GM12878 (cell line): ENCODE data around the gene WNT3A. TPM values are rescaled to one million over a fixed set of nuclear protein-coding genes. Genes with fewer than 3 reads are reported as not detected.

Experiments
- ATAC-seq: fragments of 200-7000 bp; cut with Tn5 transposase; 3 replicates; pipeline ENCODE4 v1.9.1; 2020; ENCODE audit warnings: mild to moderate bottlenecking, moderate library complexity
- BruUV-seq: library from RNA; stranded (reverse); fragments of 400-500 nt; replicated peaks from 2 replicates; lab custom pipeline; 2021; lab: Mats Ljungman, UMichigan
- CTCF ChIA-PET: fragments of 300-600 bp; sonication (Branson Sonifier 250); formaldehyde crosslinking; extraction: SDS; loops from one replicate; lab custom pipeline; 2021; ENCODE audit warnings: inconsistent platforms; lab: Yijun Ruan, JAX
- POLR2A ChIA-PET: fragments of 350-600 bp; formaldehyde crosslinking; extraction: SDS; loops from one replicate; lab custom pipeline; 2021; ENCODE audit warnings: inconsistent platforms; lab: Charles Lee
- RAD21 ChIA-PET: fragments of 300-600 bp; sonication (Branson Sonifier 250); formaldehyde crosslinking; loops from one replicate; lab custom pipeline; 2023; ENCODE audit warnings: antibody characterized with exemption; ENCODE audit not compliant: unreplicated experiment; lab: Charles Lee
- SMC1A ChIA-PET: fragments of 300-600 bp; sonication (Branson Sonifier 250); formaldehyde crosslinking; loops from one replicate; lab custom pipeline; 2023; ENCODE audit not compliant: unreplicated experiment, uncharacterized antibody; lab: Charles Lee
- DNase-seq: peaks from one replicate; pipeline ENCODE4 v3.0.0-alpha.2; 2011; ENCODE audit warnings: low read depth, low spot score
- FAIRE-seq: peaks from 3 replicates; lab custom pipeline; 2011; peaks lifted over from hg19 to GRCh38; lab: Jason Lieb, UNC
- H2AFZ ChIP-seq: 2 replicates; pipeline ENCODE4 v1.6.0; 2011; ENCODE audit warnings: low read depth, low read length, control low read depth; ENCODE audit not compliant: control insufficient read depth
- H3K27ac ChIP-seq: 2 replicates; pipeline ENCODE4 v1.5.1; 2011; ENCODE audit warnings: control low read depth; ENCODE audit not compliant: control insufficient read depth, insufficient read depth
- H3K27me3 ChIP-seq, 2 experiments: replicated peaks in 1 of 2; 2 replicates each; pipeline versions ENCODE4 v1.6.0 to v1.6.1; 2011; ENCODE audit warnings: low read length in 1 of 2; ENCODE audit not compliant: control insufficient read depth in 2 of 2, insufficient read depth in 2 of 2
- H3K36me3 ChIP-seq, 2 experiments: 2 replicates each; pipeline ENCODE4 v1.5.1; 2011; ENCODE audit warnings: low read length in 1 of 2; ENCODE audit not compliant: control insufficient read depth in 2 of 2, insufficient read depth in 2 of 2
- H3K4me1 ChIP-seq: 2 replicates; pipeline ENCODE4 v1.6.1; 2011; ENCODE audit warnings: mild to moderate bottlenecking, low read length, moderate library complexity, mixed read lengths; ENCODE audit not compliant: control insufficient read depth, insufficient read depth
- H3K4me2 ChIP-seq: 2 replicates; pipeline ENCODE4 v1.6.0; 2011; ENCODE audit warnings: control low read depth; ENCODE audit not compliant: control insufficient read depth, insufficient read depth
- H3K4me3 ChIP-seq: fragments of 200-600 bp; sonication (generic); 2 replicates; pipeline ENCODE4 v1.5.1; 2016
- H3K79me2 ChIP-seq: 2 replicates; pipeline ENCODE4 v1.6.0; 2011; ENCODE audit warnings: low read length; ENCODE audit not compliant: control insufficient read depth, insufficient read depth
- H3K9ac ChIP-seq: 2 replicates; pipeline ENCODE4 v1.8.0; 2011; ENCODE audit warnings: low read length, control low read depth, mixed read lengths; ENCODE audit not compliant: control insufficient read depth, insufficient read depth
- H3K9me3 ChIP-seq: replicated peaks from 3 replicates; pipeline ENCODE4 v1.5.1; 2011; ENCODE audit warnings: mild to moderate bottlenecking, low read length; ENCODE audit not compliant: control insufficient read depth, insufficient read depth
- H4K20me1 ChIP-seq: 2 replicates; pipeline ENCODE4 v1.6.0; 2011; ENCODE audit not compliant: control insufficient read depth, insufficient read depth
- ASH2L ChIP-seq: fragments of 300-600, 200-600 bp; sonication (generic); IDR thresholded peaks from 2 replicates; pipeline ENCODE4 v1.6.1; 2017; ENCODE audit warnings: low read depth, mild to moderate bottlenecking, borderline replicate concordance
- CREM ChIP-seq: IDR thresholded peaks from 2 replicates; pipeline ENCODE4 v1.6.1; 2014; ENCODE audit warnings: antibody characterized with exemption, low read depth
- DPF2 ChIP-seq: fragments of 450-650 bp; IDR thresholded peaks from 2 replicates; pipeline ENCODE4 v1.6.1; 2017; ENCODE audit warnings: mild to moderate bottlenecking
- HCFC1 ChIP-seq: fragments of 150-350 bp; IDR thresholded peaks from 2 replicates; pipeline ENCODE4 v1.6.1; 2014; ENCODE audit warnings: low read length
- HDAC6 ChIP-seq: fragments of 200-600 bp; sonication (generic); IDR thresholded peaks from one replicate; pipeline ENCODE4 v1.8.0; 2017; ENCODE audit warnings: antibody characterized with exemption; ENCODE audit not compliant: unreplicated experiment
- JUND ChIP-seq: IDR thresholded peaks from 2 replicates; pipeline ENCODE4 v1.6.1; 2012; ENCODE audit warnings: low read depth, mild to moderate bottlenecking, low read length, improper control_type of control experiment, moderate library complexity
- KAT2A ChIP-seq: conservative IDR thresholded peaks from 2 replicates; pipeline ENCODE4 v1.6.1; 2011; ENCODE audit warnings: low read depth, low read length; ENCODE audit not compliant: control insufficient read depth
- LARP7 ChIP-seq: fragments of 450-650 bp; IDR thresholded peaks from 2 replicates; pipeline ENCODE4 v1.6.1; 2017; ENCODE audit warnings: mild to moderate bottlenecking
- MXI1 ChIP-seq: fragments of 150-350 bp; IDR thresholded peaks from 2 replicates; pipeline ENCODE4 v1.6.1; 2011; ENCODE audit warnings: low read depth, mild to moderate bottlenecking, inconsistent platforms, low read length, improper control_type of control experiment
- MYC ChIP-seq: IDR thresholded peaks from 2 replicates; pipeline ENCODE4 v1.6.1; 2011; ENCODE audit warnings: mild to moderate bottlenecking, low read length, moderate library complexity, inconsistent platforms; ENCODE audit not compliant: insufficient read depth, insufficient replicate concordance, insufficient read length, severe bottlenecking
- NFIC ChIP-seq: IDR thresholded peaks from 2 replicates; pipeline ENCODE4 v1.6.1; 2012; ENCODE audit warnings: low read depth, mild to moderate bottlenecking, inconsistent platforms, low read length, moderate library complexity
- NFYB ChIP-seq: IDR thresholded peaks from 2 replicates; pipeline ENCODE4 v1.6.1; 2011; ENCODE audit warnings: low read depth, mild to moderate bottlenecking, low read length, improper control_type of control experiment, moderate library complexity; ENCODE audit not compliant: insufficient read depth
- NR2C1 ChIP-seq: fragments of 450-650 bp; IDR thresholded peaks from 2 replicates; pipeline ENCODE4 v1.6.1; 2017; ENCODE audit warnings: antibody characterized with exemption, mild to moderate bottlenecking, moderate library complexity
- RAD21 ChIP-seq: IDR thresholded peaks from 2 replicates; pipeline ENCODE4 v1.6.1; 2011; ENCODE audit warnings: mild to moderate bottlenecking, low read depth, low read length, moderate library complexity; ENCODE audit not compliant: insufficient read depth
- RUNX3 ChIP-seq: IDR thresholded peaks from 2 replicates; pipeline ENCODE4 v1.6.1; 2012; ENCODE audit warnings: low read length, inconsistent platforms
- SIN3A ChIP-seq: IDR thresholded peaks from 2 replicates; pipeline ENCODE4 v1.6.1; 2012; ENCODE audit warnings: low read depth, low read length, improper control_type of control experiment
- SMARCA5 ChIP-seq: fragments of 450-650 bp; IDR thresholded peaks from 2 replicates; pipeline ENCODE4 v1.6.1; 2017; ENCODE audit warnings: mild to moderate bottlenecking
- WGBS: methylation state at CpG from one replicate; pipeline ENCODE4 v1.1.6; 2016; ENCODE audit warnings: low lambda C conversion rate; ENCODE audit not compliant: insufficient replicate concordance, insufficient coverage; ENCODE audit errors: missing lambda C conversion rate; 5-methylcytosine and 5-hydroxymethylcytosine counted together
- in situ Hi-C: fragments of 300-500 bp; cut with MboI; formaldehyde crosslinking; loops from 9 replicates; pipeline ENCODE4 v1.14.3; 2018; ENCODE audit warnings: mixed read lengths
- intact Hi-C: fragments of 100-400 bp; cut with micrococcal nuclease; formaldehyde crosslinking; loops from one replicate; pipeline ENCODE4 v1.14.2; 2022; ENCODE audit not compliant: unreplicated experiment
- polyA plus RNA-seq, 11 experiments: library from polyadenylated mRNA; depleted of rRNA in 4 of 11; unstranded in 6 of 11; stranded (reverse) in 5 of 11; fragments of >200 nt; fragmentation: Nextera tagmentation in 4 of 11; fragmentation: Illumina TruSeq in 1 of 11; extraction: Ambion mirVana in 4 of 11; extraction: Trizol in 1 of 11; gene quantifications; 1 replicate in 1 of 11; 2 replicates in 10 of 11; pipeline versions ENCODE4 v1.2.1 to v1.2.3, GENCODE V29; 2011 to 2016; ENCODE audit warnings: inconsistent platforms in 2 of 11, missing spikeins in 2 of 11, low read depth in 1 of 11
- total RNA-seq, 4 experiments: library from RNA; depleted of rRNA in 3 of 4; stranded (reverse); fragments of >200 nt in 3 of 4; fragmentation: Illumina TruSeq in 1 of 4; extraction: Trizol in 1 of 4; gene quantifications; 2 replicates each; pipeline versions ENCODE4 v1.2.1 to v1.2.3, GENCODE V29; 2013 to 2021
- TF ChIP-seq, protein P1 (sequence below), 3 experiments: IDR thresholded peaks in 2 of 3; conservative IDR thresholded peaks in 1 of 3; 2 replicates each; pipeline ENCODE4 v1.5.1; 2011; ENCODE audit warnings: low read depth in 3 of 3, low read length in 3 of 3, mild to moderate bottlenecking in 3 of 3, control low read depth in 2 of 3, moderate library complexity in 2 of 3, inconsistent platforms in 1 of 3, mixed read lengths in 1 of 3; ENCODE audit not compliant: control insufficient read depth in 2 of 3, insufficient read depth in 1 of 3; ENCODE audit errors: extremely low read depth in 1 of 3
- TF ChIP-seq, protein P2 (sequence below): fragments of 450-650 bp; IDR thresholded peaks from 2 replicates; pipeline ENCODE4 v1.6.1; 2017; ENCODE audit warnings: low read depth, mild to moderate bottlenecking, moderate library complexity

Gene WNT3A
- total and polyA plus RNA-seq, 10 of the 15 experiments (the other 5 are each of a cell fraction or from before 2014, with no cell fraction given), result 0.16 TPM; not detected in 9

DNA sequence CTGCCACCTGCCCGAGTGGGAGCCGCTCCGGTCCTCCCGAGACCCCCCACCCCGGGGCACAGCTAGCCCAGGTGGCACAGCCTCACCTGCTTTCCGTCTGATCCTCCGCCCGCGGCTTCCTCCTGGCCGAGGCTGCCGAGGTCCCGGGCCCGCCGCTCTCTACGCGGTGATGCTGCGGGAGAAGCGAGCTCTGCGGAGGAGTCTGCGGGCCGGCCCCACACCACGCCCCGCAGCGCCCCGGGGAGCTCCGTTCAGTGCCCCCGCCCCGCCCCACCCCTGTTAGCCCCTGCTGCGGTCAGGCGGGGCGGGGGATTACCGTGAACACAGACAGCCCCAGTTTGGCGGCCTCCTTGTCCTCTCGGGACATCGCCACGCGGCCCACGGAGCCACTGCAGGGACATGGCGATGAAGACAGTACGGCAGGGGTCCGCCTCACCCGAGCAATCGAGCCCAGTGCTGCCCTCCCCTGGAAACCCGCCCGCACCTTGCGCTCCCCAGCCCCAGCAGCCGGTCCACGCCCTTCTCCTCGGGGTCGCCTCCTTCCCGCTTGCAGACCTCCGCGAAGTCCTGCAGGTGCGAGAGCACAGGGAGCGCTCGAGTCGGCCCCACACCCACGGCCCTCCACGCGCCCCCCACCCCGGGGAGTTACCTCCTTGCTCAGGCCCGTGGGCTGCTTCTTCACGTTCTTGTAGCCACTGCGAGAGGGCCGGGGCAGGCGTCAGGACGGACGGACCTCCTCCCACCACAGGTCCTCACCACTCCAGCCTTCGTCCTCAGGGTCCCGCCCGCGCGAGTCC is 95.4 kb downstream of the WNT3A start:
- H3K79me2 ChIP-seq, result peaks cover 15% of the 10 kb centered on the region
- no peaks in the 10 kb centered on the region for H3K9me3 ChIP-seq
- in situ Hi-C loops (no loop called here), intact Hi-C loops (loop anchor here (2.0 kb wide), 1 partner anchor 17 kb away; no protein-coding TSS in a partner anchor)
- H3K27ac ChIP-seq, result peak overlapping the region; percentile 24; the same call in 1 of the 2 replicates
- no peaks in the 10 kb centered on the region for H3K27me3 ChIP-seq
- FAIRE-seq (no peak), DNase-seq (no peak), ATAC-seq (peak; percentile 62)
- H4K20me1 ChIP-seq, result no peaks in the 10 kb centered on the region
- no TSS peak for BruUV-seq
- 2% methylated on average over 55 of the region's 73 CpGs for WGBS
- CTCF ChIA-PET, result interaction anchor here (0.8 to 1.0 kb wide), 2 partner anchors 18 to 103 kb away, joined by 3 to 5 read pairs; no protein-coding TSS in a partner anchor
- peaks cover 7 to 32% of the 10 kb centered on the region in 2 experiments; a peak in 3 of 4 replicates for H3K36me3 ChIP-seq
- H3K9ac ChIP-seq, result peak overlapping the region; percentile 75; the same call in 1 of the 2 replicates
- H3K4me2 ChIP-seq, result peak overlapping the region; percentile 66
- SMC1A ChIA-PET, result no interaction called here
- peak overlapping the region; percentile 44 for H2AFZ ChIP-seq
- peaks cover 10% of the 10 kb centered on the region for H3K4me1 ChIP-seq
- POLR2A ChIA-PET, result interaction anchor here (1.2 kb wide), 1 partner anchor 15 kb away, joined by 5 read pairs; no protein-coding TSS in a partner anchor
- H3K4me3 ChIP-seq, result peak overlapping the region; percentile 87
- RAD21 ChIA-PET, result interaction anchor here (0.6 to 1.2 kb wide), 6 partner anchors 11 to 104 kb away, joined by 3 to 4 read pairs (median 3); no protein-coding TSS in a partner anchor
- peak; percentile 33; the same call in 1 of the 2 replicates for TF ChIP-seq RUNX3
- TF ChIP-seq LARP7, result peak; percentile 31; the same call in 1 of the 2 replicates
- TF ChIP-seq CREM, result no peak
- TF ChIP-seq DPF2, result no peak
- TF ChIP-seq, protein P1, sequence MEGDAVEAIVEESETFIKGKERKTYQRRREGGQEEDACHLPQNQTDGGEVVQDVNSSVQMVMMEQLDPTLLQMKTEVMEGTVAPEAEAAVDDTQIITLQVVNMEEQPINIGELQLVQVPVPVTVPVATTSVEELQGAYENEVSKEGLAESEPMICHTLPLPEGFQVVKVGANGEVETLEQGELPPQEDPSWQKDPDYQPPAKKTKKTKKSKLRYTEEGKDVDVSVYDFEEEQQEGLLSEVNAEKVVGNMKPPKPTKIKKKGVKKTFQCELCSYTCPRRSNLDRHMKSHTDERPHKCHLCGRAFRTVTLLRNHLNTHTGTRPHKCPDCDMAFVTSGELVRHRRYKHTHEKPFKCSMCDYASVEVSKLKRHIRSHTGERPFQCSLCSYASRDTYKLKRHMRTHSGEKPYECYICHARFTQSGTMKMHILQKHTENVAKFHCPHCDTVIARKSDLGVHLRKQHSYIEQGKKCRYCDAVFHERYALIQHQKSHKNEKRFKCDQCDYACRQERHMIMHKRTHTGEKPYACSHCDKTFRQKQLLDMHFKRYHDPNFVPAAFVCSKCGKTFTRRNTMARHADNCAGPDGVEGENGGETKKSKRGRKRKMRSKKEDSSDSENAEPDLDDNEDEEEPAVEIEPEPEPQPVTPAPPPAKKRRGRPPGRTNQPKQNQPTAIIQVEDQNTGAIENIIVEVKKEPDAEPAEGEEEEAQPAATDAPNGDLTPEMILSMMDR (IDR thresholded peaks at IDR 0.05 in 2 of 3, conservative IDR thresholded peaks at IDR 0.05 in 1 of 3; ENCODE audit: control insufficient read depth in 2 of 3, extremely low read depth in 1 of 3, insufficient read depth in 1 of 3, low read depth in 3 of 3, low read length in 3 of 3), result peak; percentile 19 to 40 (median 38); a peak in 4 of 6 replicates
- TF ChIP-seq SMARCA5, result no peak
- peak; percentile 31; the same call in 1 of the 2 replicates for TF ChIP-seq MXI1
- TF ChIP-seq JUND, result no peak
- TF ChIP-seq SIN3A, result 0 out of 2 replicates have a peak, but pooled peaks have one; percentile 30
- TF ChIP-seq, protein P2, sequence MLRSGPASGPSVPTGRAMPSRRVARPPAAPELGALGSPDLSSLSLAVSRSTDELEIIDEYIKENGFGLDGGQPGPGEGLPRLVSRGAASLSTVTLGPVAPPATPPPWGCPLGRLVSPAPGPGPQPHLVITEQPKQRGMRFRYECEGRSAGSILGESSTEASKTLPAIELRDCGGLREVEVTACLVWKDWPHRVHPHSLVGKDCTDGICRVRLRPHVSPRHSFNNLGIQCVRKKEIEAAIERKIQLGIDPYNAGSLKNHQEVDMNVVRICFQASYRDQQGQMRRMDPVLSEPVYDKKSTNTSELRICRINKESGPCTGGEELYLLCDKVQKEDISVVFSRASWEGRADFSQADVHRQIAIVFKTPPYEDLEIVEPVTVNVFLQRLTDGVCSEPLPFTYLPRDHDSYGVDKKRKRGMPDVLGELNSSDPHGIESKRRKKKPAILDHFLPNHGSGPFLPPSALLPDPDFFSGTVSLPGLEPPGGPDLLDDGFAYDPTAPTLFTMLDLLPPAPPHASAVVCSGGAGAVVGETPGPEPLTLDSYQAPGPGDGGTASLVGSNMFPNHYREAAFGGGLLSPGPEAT, result no peak
- TF ChIP-seq RAD21, result no peak
- no peak for TF ChIP-seq NFYB
- no peak for TF ChIP-seq NFIC
- TF ChIP-seq KAT2A, result no peak
- no peak for TF ChIP-seq MYC
- no peak for TF ChIP-seq ASH2L
- TF ChIP-seq HDAC6, result no peak
- TF ChIP-seq HCFC1, result no peak
- TF ChIP-seq NR2C1, result no peak
